Transverse colon (tissue), 4 donors: ENCODE data around the gene SDC3. TPM values are rescaled to one million over a fixed set of nuclear protein-coding genes. Genes with fewer than 3 reads are reported as not detected.

Experiments used
- DNase-seq: peaks from one replicate; pipeline ENCODE4 v3.0.0-alpha.2; 2019
- H3K27ac ChIP-seq, 4 donors: fragments of 200-600 bp; sonication (generic); 2 replicates each; pipeline ENCODE4 v1.5.1; 2016 to 2018; ENCODE audit warnings: inconsistent platforms in 4 of 4
- H3K27me3 ChIP-seq: fragments of 200-600 bp; sonication (generic); 2 replicates; pipeline ENCODE4 v1.5.1; 2017; ENCODE audit warnings: inconsistent platforms
- H3K36me3 ChIP-seq, 4 donors: fragments of 200-600 bp; sonication (generic); 2 replicates each; pipeline ENCODE4 v1.5.1; 2017 to 2019; ENCODE audit warnings: inconsistent platforms in 4 of 4
- H3K4me1 ChIP-seq, 4 donors: fragments of 200-600 bp; sonication (generic); 2 replicates each; pipeline ENCODE4 v1.5.1; 2017 to 2020; ENCODE audit warnings: inconsistent platforms in 4 of 4
- H3K4me3 ChIP-seq, 4 donors: fragments of 200-600 bp; sonication (generic); 1 replicate in 1 of 4; 2 replicates in 3 of 4; pipeline versions ENCODE4 v1.5.1 to v1.6.1; 2017 to 2019; ENCODE audit warnings: inconsistent platforms in 4 of 4
- H3K9me3 ChIP-seq, 2 donors: fragments of 200-600 bp; sonication (generic); 2 replicates each; pipeline ENCODE4 v1.5.1; 2017 to 2019; ENCODE audit warnings: inconsistent platforms in 2 of 2
- CTCF ChIP-seq, 5 experiments: fragments of 200-600 bp in 3 of 5; fragments of 450-650 bp in 2 of 5; sonication (generic) in 3 of 5; IDR thresholded peaks; 1 replicate in 2 of 5; 2 replicates in 3 of 5; pipeline ENCODE4 v1.5.1; 2016 to 2017; ENCODE audit warnings: antibody characterized with exemption in 5 of 5, inconsistent platforms in 3 of 5, mild to moderate bottlenecking in 2 of 5, moderate library complexity in 1 of 5
- EP300 ChIP-seq: sonication (generic); formaldehyde crosslinking; IDR thresholded peaks from one replicate; pipeline ENCODE4 v1.6.1; 2017; ENCODE audit warnings: antibody characterized with exemption, low read depth
- POLR2A ChIP-seq: fragments of 450-650 bp; IDR thresholded peaks from one replicate; pipeline ENCODE4 v1.6.1; 2016; ENCODE audit warnings: antibody characterized with exemption, mild to moderate bottlenecking, moderate library complexity
- POLR2AphosphoS5 ChIP-seq, 3 donors: sonication (generic); formaldehyde crosslinking; IDR thresholded peaks; one replicate each; pipeline ENCODE4 v1.6.1; 2016; ENCODE audit warnings: antibody characterized with exemption in 3 of 3
- WGBS, 2 donors: methylation state at CpG; one replicate each; pipeline ENCODE4 v1.1.5; 2018; ENCODE audit warnings: low coverage in 1 of 2; 5-methylcytosine and 5-hydroxymethylcytosine counted together
- in situ Hi-C, 4 donors: fragments of 200-750 bp; cut with MboI; loops; one replicate each; pipeline versions ENCODE4 v1.15.0 to v1.15.1; 2017; ENCODE audit warnings: low sequenced_read_pairs in 3 of 4, low pct_ligation_motif_present in 1 of 4, low pct_unique_long_range_greater_than_20kb in 1 of 4
- intact Hi-C: fragments of 100-400 bp; cut with DNase I; formaldehyde crosslinking; loops from one replicate; pipeline ENCODE4 v1.15.1; 2023; ENCODE audit warnings: low total_unique reads
- total RNA-seq, 4 donors: library from RNA; depleted of rRNA; stranded (reverse); fragments of >200 nt; gene quantifications; one replicate each; pipeline ENCODE4 v1.1.0, GENCODE V29; 2016

SDC3 gene
- 10 to 100 TPM in 3 of 4 donors, 1 to 10 TPM in 1; 7.9 to 35.4 (median 10.1) TPM for total RNA-seq

GRCh38 chr1:30908696-30909364, at the start of gene SDC3:
Gene SDC3 (minus strand): TSS chr1:30908758. CDS start chr1:30908586, 172 bp downstream.
- WGBS, 2 donors, result 0 to 3% methylated on average over 3 to 27 of the region's 68 CpGs
- Histone ChIP-seq H3K9me3 (no peaks in the 10 kb centered on the region), H3K27me3 (peaks cover 5% of the 10 kb centered on the region), H3K4me1 (peaks cover 9 to 39% (median 24%) of the 10 kb centered on the region in 4 donors), H3K27ac (peak within 1 kb of the TSS; percentile 74 to 85 (median 79)), H3K4me3 (peak within 1 kb of the TSS; percentile 30 to 58 (median 46)), H3K36me3 (no peaks in the 10 kb centered on the region)
- TF ChIP-seq EP300 (no peak), POLR2A (no peak), CTCF (IDR thresholded peaks at IDR 0.05) (no peak)
- in situ Hi-C loops (no loop called here), intact Hi-C loops (no loop called here)
- peak; percentile 27 for DNase-seq

- H3K4me1 ChIP-seq, result peaks cover 0 to 3% (median 0%) of the 10 kb centered on the region in 4 donors
- no peak for DNase-seq
- TF ChIP-seq POLR2A (no peak), CTCF (IDR thresholded peaks at IDR 0.05) (no peak), POLR2AphosphoS5 (IDR thresholded peaks at IDR 0.05) (no peak), EP300 (no peak)
- no peak overlapping the region for H3K27ac ChIP-seq
- WGBS, 2 donors, result 79 to 85% methylated on average over 4 of the region's 4 CpGs
- H3K9me3 ChIP-seq, result no peaks in the 10 kb centered on the region
- peaks cover 0 to 34% (median 14%) of the 10 kb centered on the region in 4 donors for H3K36me3 ChIP-seq
- in situ Hi-C loops, result no loop called here
- no peak overlapping the region for H3K4me3 ChIP-seq
- intact Hi-C loops, result no loop called here
- H3K27me3 ChIP-seq, result no peaks in the 10 kb centered on the region
These were observed 49.1 kb upstream of the SDC3 start for GRCh38 chr1:30957560-30958222.

DNA sequence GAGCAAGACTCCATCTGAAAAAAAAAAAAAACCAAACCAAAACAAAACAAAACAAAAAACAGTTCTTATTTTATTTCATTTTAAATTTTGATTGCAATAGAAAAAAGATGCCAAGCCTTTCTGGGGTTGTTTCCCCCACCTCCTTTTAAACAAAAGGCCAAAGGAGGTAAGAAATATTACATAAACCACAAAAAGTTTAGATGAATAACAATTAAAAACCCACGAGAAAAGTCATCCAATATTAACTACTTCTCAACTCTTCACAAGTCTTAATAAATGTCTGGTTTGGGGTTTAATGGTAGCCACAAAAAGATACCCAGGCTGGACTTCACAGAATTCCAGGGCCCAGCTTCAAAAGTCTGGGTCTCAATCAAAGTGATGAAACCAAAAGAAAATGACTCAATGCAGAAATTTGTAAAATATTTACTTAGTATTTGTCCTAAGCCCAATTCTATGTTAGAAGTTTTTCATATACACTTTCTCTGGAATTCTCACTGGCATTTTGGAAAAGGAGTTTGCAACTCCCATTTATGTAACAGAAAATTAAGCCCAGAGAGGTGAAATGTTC, 47.0 kb upstream of the SDC3 start:
- no peaks in the 10 kb centered on the region for H3K27me3 ChIP-seq
- in situ Hi-C loops, result no loop called here
- WGBS, 2 donors, result 35 to 88% methylated on average over 1 of the region's 1 CpG
- H3K9me3 ChIP-seq, result no peaks in the 10 kb centered on the region
- no peak overlapping the region for H3K4me3 ChIP-seq
- TF ChIP-seq EP300 (no peak), CTCF (IDR thresholded peaks at IDR 0.05) (no peak), POLR2AphosphoS5 (IDR thresholded peaks at IDR 0.05) (no peak), POLR2A (no peak)
- peaks cover 0 to 44% (median 19%) of the 10 kb centered on the region in 4 donors for H3K36me3 ChIP-seq
- intact Hi-C loops, result no loop called here
- no peaks in the 10 kb centered on the region for H3K4me1 ChIP-seq
- H3K27ac ChIP-seq, result no peak overlapping the region
- DNase-seq, result no peak

GRCh38 chr1:30953685-30954084, 45.1 kb upstream of the SDC3 start:
- TF ChIP-seq POLR2A (no peak), EP300 (no peak), CTCF (IDR thresholded peaks at IDR 0.05) (no peak), POLR2AphosphoS5 (IDR thresholded peaks at IDR 0.05) (no peak)
- H3K4me3 ChIP-seq, result no peak overlapping the region
- in situ Hi-C loops (no loop called here), intact Hi-C loops (no loop called here)
- H3K9me3 ChIP-seq, result no peaks in the 10 kb centered on the region
- WGBS, 2 donors, result 88 to 95% methylated on average over 8 to 11 of the region's 11 CpGs
- H3K4me1 ChIP-seq, result no peaks in the 10 kb centered on the region
- H3K27me3 ChIP-seq, result no peaks in the 10 kb centered on the region
- peaks cover 0 to 50% (median 23%) of the 10 kb centered on the region in 4 donors for H3K36me3 ChIP-seq
- DNase-seq, result no peak
- H3K27ac ChIP-seq, result no peak overlapping the region
